Fibroblast of lung (primary cell): ENCODE results near the gene ERBB2.

ENCODE experiments used
- CTCF ChIP-seq, 2 donors: IDR thresholded peaks in 1 of 2; conservative IDR thresholded peaks in 1 of 2; 1 replicate in 1 of 2; 2 replicates in 1 of 2; pipeline ENCODE4 v1.5.1; 2011 to 2012; ENCODE audit warnings: low read length in 2 of 2, control low read depth in 1 of 2, inconsistent platforms in 1 of 2, low read depth in 1 of 2, mild to moderate bottlenecking in 1 of 2
- EZH2 ChIP-seq: IDR thresholded peaks from 2 replicates; pipeline ENCODE4 v1.5.1; 2012; ENCODE audit warnings: low read length, control low read depth, mild to moderate bottlenecking; ENCODE audit errors: missing control alignments

DNA sequence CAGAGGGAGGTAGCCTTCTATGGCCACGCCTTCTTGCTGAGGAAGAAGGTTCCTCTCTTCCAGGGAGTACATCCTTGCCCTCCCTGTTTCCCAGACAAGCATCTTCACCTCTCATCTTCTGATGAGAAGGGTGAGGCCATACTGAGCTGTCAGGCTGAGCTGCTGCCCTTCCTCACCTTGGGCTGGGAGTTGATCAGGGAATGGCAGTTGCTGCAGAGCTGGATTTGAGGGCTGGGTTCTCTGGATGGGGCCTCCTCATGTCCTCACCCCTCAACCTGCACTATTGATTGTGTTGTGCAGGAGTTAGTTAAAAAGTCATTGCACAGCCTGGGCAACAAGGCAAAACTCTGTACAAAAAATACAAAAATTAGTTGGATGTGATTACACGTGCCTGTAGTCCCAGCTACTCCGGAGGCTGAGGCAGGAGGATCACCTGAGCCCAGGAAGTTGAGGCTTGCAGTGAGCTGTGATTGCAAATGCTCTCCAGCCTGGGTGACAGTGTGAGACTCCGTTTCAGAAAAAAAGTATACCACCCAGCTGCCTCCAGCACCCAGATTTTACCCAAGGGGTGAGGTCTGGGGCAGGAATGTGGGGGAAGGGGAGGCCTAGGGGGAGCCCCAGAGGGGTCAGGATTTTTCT is 2.0 kb downstream of the ERBB2 start:
- TF ChIP-seq CTCF (conservative IDR thresholded peaks at IDR 0.05 in 1 of 2, IDR thresholded peaks at IDR 0.05 in 1 of 2; ENCODE audit: low read depth in 1 of 2, low read length in 2 of 2) (no peak), EZH2 (no peak)
